GM21786 (cell line): Measurements from ENCODE around the gene COBL.

Experiments used
- ATAC-seq: cut with Tn5 transposase; IDR thresholded peaks from one replicate; pipeline ENCODE4 v1.9.1; 2021; ENCODE audit not compliant: unreplicated experiment

The COBL gene

GRCh38 chr7:51255536-51256208 is 60.9 kb downstream of the COBL start:
- no peak for ATAC-seq

- no peak for ATAC-seq
Measured at GRCh38 chr7:51255036-51255435, 61.6 kb downstream of the COBL start.

GRCh38 chr7:51253157-51253556 is 63.5 kb downstream of the COBL start:
- ATAC-seq = no peak

GRCh38 chr7:51251290-51251689 is 65.3 kb downstream of the COBL start:
- no peak for ATAC-seq

- no peak for ATAC-seq
Measured at GRCh38 chr7:51250512-51250911, 66.1 kb downstream of the COBL start.

GRCh38 chr7:51249991-51250390 is 66.6 kb downstream of the COBL start:
- no peak for ATAC-seq

GRCh38 chr7:51249187-51249945 is 67.2 kb downstream of the COBL start:
- no peak for ATAC-seq

GRCh38 chr7:51246258-51247245 is 70.1 kb downstream of the COBL start:
- ATAC-seq = no peak

GRCh38 chr7:51244885-51245284 is 71.7 kb downstream of the COBL start:
- no peak for ATAC-seq

- no peak for ATAC-seq
Measured at GRCh38 chr7:51244053-51244452, 72.6 kb downstream of the COBL start.

GRCh38 chr7:51243631-51244030 is 73.0 kb downstream of the COBL start:
- no peak for ATAC-seq

GRCh38 chr7:51242881-51243518 is 73.6 kb downstream of the COBL start:
- ATAC-seq = no peak

GRCh38 chr7:51242007-51242691 is 74.5 kb downstream of the COBL start:
- no peak for ATAC-seq

GRCh38 chr7:51240868-51241267 is 75.7 kb downstream of the COBL start:
- ATAC-seq = no peak

GRCh38 chr7:51239691-51240090 is 76.9 kb downstream of the COBL start:
- no peak for ATAC-seq

GRCh38 chr7:51238981-51239495 is 77.6 kb downstream of the COBL start:
- ATAC-seq = no peak

- ATAC-seq = no peak
Measured at GRCh38 chr7:51237446-51238133, 79.0 kb downstream of the COBL start.

GRCh38 chr7:51236470-51237132 is 80.0 kb downstream of the COBL start:
- ATAC-seq = no peak
